ENCODE measurements around the gene ATG4C. TPM values are rescaled to one million over a fixed set of nuclear protein-coding genes. Genes with fewer than 3 reads are reported as not detected.
"Not testable (repeated sequence)": the region's sequence is repeated elsewhere in the genome, so short reads cannot be mapped to it uniquely, and the experiment has no call there.

ATG4C gene
- total RNA-seq, 1 experiment from 2014 or later = 16.0 TPM

DNA sequence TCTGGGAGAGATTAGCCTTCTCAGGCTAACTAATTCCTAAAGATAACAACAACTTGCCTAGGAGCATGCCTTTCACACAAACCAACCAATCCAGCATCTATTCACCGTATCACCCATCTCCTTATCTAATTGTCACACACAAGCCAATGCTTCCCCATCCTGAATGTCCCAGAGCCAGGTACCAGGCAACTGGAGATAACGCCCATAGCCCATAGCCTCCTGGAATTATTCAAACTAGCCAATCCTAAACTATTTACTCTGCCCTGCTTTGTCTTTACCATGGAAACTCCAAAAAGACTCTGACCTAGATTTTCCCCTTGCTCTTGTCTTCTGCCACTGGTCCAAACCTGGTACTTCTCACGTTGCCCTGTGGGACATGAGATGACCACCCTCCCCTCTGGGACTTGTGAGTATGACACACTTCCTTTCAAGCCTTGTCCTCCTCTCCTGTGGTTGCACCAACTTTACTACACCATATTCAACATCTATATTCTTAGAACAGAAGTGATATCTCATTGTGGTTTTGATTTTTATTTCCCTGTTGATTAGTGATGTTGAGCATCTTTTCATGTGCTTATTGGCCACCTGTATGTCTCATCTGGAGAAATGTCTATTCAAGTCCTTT, 8.8 kb upstream of the ATG4C start:
- DNase-seq (ENCODE audit: low read depth) = no peak

DNA sequence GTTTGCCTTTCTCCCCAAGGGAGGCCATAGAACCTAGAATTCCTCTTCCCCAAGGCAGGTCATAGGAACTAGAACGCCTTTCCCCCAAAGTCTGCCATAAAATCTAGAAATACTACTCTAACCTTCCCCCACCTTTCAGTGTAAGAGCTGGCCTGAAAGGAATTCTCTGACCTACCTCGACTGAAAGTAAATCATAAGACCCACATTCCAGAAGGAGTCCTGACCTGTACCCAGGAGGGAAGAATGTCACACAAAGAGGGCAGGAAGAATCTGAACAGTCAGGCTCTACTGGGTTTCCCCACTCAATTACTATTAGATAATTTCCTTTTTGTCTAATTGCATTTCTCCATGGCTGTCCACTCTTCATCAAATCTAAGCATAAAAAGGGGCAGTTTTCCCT, 5.7 kb upstream of the ATG4C start:
- DNase-seq (ENCODE audit: low read depth) = no peak

DNA sequence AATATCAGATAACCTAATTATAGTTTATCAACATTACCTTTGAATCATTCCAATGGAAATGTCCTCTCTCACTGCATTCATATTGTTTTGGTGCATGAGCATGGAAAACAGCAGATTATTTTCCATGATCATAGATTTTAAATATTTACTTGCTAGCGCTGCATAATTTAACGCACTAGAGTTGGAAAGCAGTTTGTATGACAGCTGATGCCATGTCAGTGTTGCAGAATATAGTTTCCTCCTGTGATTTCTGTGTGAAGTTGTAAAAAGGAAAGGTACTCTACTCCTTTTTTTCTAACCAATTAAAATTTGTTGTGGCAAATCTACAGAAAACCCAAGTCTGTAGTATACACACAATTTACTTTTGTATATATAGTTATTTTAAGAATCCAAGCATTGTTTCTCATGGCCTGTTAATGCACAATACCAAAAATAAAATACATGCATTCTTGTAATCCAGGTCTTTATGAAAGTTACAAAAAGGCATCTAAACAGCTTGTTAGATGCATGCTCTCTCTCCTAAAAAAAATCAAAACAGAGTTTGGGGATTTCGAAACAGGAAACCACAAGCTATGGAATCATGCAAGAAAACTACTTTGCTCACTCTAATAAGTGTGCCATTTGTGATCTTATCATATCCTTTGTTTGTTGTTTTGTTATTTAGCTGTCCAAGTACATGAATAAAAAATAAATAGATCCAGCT, 1.9 kb upstream of the ATG4C start:
- DNase-seq (ENCODE audit: low read depth) = peak; percentile 39

DNA sequence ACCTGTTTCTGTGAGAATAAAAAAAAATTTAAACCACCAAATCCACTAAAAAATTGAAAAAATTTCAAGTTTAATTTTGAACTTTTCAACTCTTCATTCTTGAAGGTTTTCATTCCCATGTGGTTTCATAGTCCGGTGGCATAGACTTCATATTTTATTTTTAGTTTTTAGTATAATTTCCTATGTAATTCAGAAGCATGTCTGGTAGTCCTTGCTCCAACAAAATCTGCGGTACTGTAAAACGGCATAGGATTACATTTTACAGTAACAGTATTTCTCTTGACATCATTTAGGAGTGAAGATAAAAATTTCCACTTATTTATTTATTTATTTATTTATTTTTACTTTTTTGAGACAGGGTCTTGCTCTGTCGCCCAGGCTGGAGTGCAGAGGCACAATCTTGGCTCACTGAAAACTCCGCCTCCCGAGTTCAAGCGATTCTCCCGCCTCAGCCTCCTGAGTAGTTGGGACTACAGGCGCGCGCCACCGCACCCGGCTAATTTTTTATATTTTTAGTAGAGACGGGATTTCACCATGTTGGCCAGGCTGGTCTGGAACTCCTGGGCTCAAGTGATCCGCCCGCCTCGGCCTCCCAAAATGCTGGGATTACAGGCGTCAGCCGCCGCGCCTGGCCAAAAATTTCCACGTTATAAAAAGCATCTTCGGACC, 1.3 kb upstream of the ATG4C start:
- DNase-seq (ENCODE audit: low read depth) = not testable (repeated sequence)

DNA sequence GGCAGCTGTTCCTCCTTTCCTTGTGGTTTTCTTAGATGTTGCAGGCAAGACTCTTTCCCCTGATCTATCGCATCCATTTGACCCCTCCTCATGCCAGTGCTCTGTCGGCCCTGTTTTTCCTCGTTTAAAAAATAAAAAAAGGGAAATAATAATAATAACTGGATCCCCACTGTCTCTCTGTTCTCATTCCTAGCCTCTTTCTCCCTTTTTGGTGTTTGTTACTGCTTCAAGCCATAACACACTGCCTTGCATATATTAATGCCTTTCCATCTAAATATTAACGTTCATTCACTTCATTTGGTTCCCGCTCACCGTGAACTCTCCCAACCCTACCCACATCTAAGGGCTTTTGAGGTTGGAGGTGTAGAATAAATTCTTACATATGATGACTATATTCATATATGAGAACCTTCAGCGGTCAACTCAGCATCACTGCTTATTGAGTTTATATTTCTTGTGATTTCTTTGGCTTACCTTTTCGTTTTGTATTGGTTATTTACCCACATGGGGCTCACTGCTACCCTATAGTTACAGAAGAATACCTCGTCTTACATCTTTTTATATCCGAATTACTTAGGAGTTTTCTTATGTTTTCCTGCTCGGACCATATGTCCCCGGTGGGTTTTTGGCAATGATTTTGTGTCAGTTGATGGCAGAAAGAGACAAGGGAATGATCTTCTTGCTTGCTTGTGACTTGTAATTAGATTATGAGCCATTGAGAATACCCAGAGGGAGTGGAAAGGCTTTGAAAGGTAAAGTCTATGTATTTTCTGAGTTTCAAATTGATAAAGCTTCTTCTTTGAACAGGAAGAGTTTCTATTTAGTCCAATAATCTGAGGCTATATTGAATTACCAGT, 805 bp downstream of the ATG4C start:
- DNase-seq (ENCODE audit: low read depth) = no peak

DNA sequence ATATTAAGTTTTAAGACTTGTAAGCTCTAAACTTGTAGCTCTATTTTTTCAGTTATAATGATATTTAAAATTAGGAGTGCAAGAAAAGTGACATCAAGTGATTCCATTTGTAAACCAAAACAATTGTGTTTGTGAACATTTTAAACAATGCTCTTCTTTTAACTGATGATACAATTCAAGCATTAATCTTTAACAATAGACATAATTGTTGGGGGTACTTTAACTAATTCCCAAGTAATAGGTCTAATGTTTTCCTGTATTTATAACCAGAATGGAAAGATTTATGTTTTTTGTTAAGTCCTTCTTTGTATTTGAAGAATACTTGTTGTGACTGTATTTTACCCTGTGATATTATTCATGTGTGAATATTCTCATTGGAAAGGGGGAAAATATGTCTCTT, 6.8 kb downstream of the ATG4C start:
- DNase-seq (ENCODE audit: low read depth) = no peak

DNA sequence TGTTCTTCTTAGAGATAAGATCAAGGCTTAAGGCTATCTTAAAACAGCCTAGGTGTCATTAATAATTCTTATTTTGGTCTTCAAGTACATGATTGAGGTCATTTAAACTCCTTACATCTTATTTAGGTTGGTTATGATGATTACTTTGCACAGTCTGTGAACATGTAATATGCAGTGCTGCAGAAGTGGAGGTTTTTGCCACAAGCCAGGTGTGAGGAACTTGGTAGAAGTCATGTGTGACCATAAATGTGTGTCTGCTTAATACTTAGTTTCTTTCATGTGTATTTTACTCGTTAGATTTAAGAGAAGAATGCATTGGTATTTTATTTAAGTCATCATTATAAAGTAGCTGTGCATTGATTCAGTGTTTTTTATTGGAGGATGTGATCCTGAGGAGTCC, 10.1 kb downstream of the ATG4C start:
- DNase-seq (ENCODE audit: low read depth) = no peak

DNA sequence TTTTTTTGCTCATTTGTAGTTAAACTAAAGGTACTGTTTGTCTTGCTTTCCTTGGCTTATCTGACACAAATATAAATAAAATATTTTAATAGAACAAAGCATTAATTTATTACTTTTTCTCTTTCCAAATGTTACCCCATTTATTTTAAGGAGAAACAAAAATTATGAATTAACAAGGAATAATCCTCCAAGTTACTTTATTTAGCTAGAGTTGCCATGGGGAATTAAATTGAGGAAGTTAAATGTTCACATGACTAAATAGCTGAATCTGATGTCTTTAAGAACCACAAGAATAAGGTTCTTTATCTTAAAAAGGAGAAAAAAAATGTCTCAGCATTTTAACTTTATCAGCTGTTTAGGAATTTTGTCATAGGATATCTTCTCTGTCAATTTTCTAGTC, 12.3 kb downstream of the ATG4C start:
- no peak for DNase-seq (ENCODE audit: low read depth)

DNA sequence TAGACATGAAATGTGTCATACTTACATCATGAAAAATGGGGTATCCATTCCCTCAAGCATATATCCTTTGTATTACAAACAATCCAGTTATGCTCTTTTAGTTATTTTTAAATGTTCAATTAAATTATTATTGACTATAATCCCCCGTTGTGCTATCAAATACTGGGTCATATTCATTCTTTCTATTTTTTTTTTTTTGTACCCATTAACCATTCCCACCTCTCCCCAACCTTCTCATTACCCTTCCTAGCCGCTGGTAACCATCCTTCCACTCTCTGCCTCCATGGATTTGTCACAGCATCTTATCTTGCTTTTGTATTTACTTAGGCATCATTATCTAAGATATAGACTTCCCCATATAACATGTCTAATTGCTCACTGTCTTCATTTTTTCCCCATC, 15.8 kb downstream of the ATG4C start:
- DNase-seq (ENCODE audit: low read depth) = no peak

DNA sequence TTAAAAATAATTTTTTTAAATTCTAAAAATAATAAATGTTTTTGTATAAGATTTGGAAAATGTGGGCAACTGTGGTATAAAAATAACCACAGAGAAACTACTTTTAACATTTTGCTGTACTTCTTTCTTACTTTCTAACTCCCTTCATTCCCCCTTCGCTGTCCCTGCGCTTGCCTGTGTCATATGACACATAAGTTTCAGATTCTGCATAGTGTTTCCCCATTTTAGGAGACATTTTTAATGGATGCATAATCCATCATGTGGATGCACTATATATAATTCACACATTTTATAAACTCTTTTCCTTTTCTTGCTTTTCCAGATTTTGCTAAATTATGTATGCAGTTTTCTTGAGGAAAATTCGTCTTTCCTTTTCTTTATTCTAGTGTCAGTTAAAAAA, 16.3 kb downstream of the ATG4C start:
- DNase-seq (ENCODE audit: low read depth) = no peak

DNA sequence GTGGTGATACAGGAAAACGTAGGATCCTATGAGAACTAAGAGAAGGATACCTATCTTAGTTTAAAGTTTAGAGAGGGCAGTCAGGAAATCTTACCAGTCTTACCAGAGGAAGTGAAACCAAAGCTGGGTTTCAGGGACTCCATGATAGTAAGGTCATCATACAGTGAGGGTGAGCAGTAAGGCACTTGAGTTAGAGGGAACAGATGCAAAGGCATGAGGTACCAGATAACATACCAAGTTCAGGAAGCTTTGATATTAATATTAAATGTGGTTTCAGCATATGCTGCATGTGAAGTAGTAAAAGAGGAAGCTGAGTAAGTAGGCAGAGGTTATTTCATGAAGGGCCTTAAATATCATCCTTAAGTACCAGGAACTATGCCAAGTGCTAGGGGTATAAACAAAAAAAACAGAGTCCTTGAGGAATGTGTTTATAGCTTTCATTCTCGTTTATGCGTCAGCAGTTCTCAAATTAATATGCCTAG, 16.9 kb downstream of the ATG4C start:
- DNase-seq (ENCODE audit: low read depth) = no peak

DNA sequence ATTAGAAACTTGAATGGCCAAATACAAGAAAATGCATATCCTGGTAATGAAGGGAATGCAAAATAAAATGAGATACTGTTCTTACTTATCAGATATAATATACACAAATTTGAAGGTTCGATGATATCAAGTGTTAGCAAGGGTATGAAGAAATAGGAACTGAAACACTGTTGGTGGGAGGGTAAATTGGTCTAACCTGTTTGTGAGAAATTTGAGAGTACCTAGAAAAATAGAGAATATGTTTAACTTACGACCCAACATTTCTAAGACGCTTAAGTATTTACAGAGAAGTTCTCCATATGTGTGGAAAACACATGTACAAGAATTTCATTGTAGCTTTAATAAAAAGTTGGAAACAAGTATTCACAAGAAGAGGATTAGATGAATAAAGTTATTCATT, 25.9 kb downstream of the ATG4C start:
- DNase-seq (ENCODE audit: low read depth) = no peak

DNA sequence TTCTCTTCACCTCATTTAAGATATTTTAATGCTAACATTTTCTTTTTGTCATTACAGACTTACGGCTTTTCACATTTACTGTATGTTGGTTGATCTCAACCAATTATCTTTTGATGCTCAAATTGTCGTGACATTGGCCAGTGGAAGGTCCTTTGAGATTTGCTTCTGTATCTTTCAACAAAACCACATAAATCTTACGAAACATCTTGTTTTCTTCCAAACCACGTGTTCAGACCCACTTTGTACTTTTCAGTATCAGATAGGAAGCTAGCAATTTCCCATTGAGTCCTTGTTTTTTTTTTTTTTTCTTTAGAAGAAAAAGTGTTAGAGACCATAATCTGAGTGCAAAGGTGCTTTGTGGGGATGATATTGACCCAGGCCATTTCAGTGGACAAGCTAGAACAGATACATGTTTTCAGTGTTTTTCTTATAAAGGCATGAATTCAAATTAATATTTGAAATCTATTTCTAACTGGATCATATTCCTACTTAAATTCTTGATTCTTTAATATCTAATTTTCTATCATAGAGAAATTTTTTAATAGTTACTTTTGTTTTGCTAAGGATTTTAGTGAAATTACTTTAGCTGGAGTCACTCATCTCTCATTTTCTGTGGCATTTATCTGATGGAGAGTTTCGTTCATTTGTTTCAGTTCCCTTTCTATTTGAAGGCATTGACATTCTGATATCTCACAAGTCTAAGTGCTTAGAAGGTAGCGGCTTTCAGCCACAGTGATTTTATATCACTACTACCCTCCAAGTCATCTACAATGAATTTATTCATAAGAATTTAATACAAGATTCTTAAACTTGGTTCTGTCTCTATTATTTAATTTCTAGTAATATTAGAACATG, 26.7 kb downstream of the ATG4C start:
- DNase-seq (ENCODE audit: low read depth) = no peak

DNA sequence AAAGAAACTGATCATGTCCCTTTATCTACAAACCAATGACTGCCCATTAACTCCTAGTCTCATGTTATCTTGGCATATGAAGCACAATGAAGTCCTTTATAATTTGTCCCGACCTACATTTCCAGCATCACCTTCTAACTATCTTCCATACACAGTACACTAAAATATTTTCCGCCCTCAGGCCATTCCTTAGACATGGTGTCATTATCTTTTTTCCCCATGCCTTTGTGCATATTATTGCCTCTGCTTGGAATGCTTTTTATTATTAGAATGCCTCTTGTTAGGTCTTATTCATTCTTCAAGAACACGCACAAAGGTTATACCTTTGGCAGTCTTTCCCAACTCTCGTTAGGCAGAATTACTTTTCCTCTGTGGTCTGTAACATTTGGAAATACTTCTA, 39.6 kb downstream of the ATG4C start:
- no peak for DNase-seq (ENCODE audit: low read depth)

DNA sequence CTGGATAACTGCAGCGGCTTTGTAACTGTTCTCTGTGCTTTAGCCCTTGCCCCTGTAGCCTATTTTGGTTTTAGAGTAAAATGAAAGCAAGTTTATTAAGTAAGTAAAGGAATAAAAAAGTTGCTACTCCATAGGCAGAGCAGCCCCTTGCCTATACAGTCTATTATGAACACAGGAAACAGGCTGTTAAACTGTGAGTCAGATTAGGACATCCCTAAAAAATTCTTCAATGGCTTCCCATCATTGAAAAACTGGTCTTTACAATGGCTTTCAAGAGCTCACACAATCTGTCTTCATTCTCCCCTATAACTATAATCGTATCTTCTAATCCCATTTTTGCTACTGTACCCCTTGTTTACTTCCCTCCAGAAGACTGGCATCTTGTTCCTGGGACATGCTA, 43.0 kb downstream of the ATG4C start:
- DNase-seq (ENCODE audit: low read depth) = no peak

DNA sequence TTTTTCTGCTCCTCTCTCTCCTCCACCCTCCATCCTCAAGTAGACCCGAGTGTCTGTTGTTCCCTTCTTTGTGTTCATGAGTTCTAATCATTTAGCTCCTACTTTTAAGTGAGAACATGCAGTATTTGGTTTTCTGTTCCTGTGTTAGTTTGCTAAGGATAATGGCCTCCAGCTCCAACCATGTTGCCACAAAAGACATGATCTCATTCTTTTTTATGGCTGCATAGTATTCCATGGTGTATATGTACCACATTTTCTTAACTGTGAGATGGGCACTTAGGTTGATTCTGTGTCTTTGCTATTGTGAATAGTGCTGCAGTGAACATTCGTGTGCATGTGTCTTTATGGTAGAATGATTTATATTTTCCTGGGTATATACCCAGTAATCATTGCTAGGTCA, 43.9 kb downstream of the ATG4C start:
- not testable (repeated sequence) for DNase-seq (ENCODE audit: low read depth)

DNA sequence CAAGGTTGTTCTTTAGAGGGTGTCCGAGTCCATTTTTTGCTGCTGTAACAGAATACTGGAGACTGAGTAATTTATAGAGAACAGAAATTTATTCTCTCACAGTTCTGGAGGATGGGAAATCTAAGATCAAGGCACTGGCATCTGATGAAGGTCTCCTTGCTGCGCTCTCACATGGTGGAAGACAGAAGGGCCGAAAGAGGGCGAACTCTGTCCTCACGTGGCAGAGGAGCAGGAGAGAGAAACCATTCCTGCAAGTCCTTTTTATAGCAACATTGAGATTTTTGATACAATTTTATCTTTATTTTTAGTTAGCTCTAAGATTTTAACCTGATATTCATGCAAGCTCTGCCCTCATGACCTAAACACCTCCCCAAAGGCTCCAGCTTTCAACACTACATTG, 48.3 kb downstream of the ATG4C start:
- DNase-seq (ENCODE audit: low read depth) = no peak

DNA sequence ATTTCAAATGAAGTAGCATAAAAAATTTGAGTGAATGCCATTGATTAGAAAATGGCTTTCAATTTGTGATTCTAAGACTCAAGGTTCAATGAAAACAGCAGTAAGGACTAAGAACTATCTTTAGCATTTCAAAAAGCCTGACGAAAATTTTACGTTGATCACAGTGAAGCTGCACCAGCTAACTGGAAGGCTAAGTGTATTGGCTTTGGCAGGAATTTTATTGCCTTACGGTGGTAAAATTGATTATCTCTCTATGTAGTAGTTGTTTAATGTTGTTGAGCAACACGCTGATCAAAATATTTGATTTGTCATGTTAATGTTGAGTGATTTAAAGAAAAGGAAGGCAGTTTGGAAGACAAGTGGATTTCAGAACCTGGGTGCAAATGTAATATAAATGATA, 49.6 kb downstream of the ATG4C start:
- DNase-seq (ENCODE audit: low read depth) = no peak

DNA sequence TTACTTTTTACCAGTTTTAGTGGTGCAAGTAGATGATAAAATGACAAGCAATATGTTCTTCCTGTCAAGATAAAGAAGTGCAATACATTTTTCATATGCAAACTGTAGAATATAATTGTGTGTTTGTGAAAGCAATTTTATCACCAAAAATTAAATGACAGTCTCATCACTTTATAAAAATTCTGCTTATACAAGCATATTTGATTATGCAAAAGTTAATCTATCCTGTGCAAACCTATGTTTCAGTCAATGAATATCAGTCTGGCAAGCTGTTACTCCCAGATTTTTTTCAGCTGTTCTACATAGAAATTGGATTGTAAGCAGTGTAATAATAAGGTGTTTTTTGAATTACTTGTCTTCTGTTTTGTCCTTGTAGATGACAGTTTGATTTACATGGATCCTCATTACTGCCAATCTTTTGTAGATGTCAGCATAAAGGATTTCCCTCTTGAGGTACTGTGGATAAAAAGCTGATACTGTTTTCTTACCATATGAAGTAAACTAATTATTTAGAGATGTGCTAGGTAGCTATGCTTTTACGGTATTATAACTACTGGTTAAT, 50.5 kb downstream of the ATG4C start:
- DNase-seq (ENCODE audit: low read depth) = no peak

DNA sequence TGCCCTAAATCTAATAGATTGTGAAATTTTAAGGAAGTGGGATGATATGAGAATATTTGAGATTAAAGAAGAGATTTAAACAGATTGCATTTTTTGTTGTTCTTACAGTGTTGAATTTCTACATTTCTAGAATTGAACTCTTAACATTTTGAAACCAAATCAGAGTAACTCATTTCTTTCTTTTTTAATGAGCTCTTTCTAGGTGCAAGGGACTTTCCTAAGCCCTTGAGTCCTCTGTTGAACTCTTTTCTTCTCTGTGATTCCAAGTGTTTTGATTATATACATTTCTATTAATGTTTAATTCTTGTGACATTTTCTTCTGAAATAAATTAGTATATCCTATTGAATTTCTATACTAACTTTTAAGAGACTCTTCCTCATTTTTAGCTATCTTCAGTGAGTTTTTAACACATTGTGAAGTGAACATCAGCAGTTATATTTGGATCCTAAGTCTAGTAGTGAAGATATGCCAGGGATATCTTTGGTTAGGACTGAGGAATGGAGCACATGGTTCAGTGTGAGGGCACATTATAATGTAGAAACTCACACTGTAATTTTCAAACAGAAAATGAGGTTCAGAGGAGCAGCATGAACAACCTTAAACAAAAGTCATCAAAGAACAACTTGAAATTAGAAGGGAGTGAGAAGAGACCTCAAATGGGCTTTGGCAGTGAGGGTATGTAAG, 53.1 kb downstream of the ATG4C start:
- no peak for DNase-seq (ENCODE audit: low read depth)
